Calu3 (cell line): ENCODE measurements around the gene TAS2R7. TPM values are rescaled to one million over a fixed set of nuclear protein-coding genes. Genes with fewer than 3 reads are reported as not detected.
"Not testable (repeated sequence)": the region's sequence is repeated elsewhere in the genome, so short reads cannot be mapped to it uniquely, and the experiment has no call there.

Source experiments
- BruUV-seq: library from RNA; stranded (reverse); fragments of 400-500 nt; replicated peaks from 2 replicates; lab custom pipeline; 2021; lab: Mats Ljungman, UMichigan
- CTCF ChIA-PET: fragments of 300-600 bp; sonication (Branson Sonifier 250); formaldehyde crosslinking; loops from one replicate; lab custom pipeline; 2022; ENCODE audit warnings: antibody characterized with exemption; lab: Charles Lee
- DNase-seq: peaks from one replicate; pipeline ENCODE4 v3.0.0; 2022
- H3K27ac Mint-ChIP-seq: one replicate; pipeline ENCODE4 v1.8.0; 2022; ENCODE audit warnings: mixed read lengths; ENCODE audit not compliant: unreplicated experiment
- H3K27me3 Mint-ChIP-seq: one replicate; pipeline ENCODE4 v1.8.0; 2022; ENCODE audit warnings: mixed read lengths; ENCODE audit not compliant: unreplicated experiment
- H3K36me3 Mint-ChIP-seq: one replicate; pipeline ENCODE4 v1.8.0; 2022; ENCODE audit warnings: mild to moderate bottlenecking, moderate library complexity, mixed read lengths; ENCODE audit not compliant: insufficient read depth, unreplicated experiment
- H3K4me1 Mint-ChIP-seq: one replicate; pipeline ENCODE4 v1.8.0; 2022; ENCODE audit warnings: mild to moderate bottlenecking, low read depth, mixed read lengths; ENCODE audit not compliant: unreplicated experiment
- H3K4me3 Mint-ChIP-seq: one replicate; pipeline ENCODE4 v1.8.0; 2022; ENCODE audit warnings: mild to moderate bottlenecking, low read depth, moderate library complexity, mixed read lengths; ENCODE audit not compliant: unreplicated experiment
- H3K9me3 Mint-ChIP-seq: one replicate; pipeline ENCODE4 v1.8.0; 2022; ENCODE audit warnings: low read depth, mixed read lengths; ENCODE audit not compliant: unreplicated experiment
- intact Hi-C: fragments of 100-400 bp; cut with micrococcal nuclease; formaldehyde crosslinking; loops from one replicate; pipeline ENCODE4 v1.10.0; 2022; ENCODE audit not compliant: unreplicated experiment
- total RNA-seq: library from RNA; stranded (reverse); gene quantifications from 2 replicates; pipeline ENCODE4 v1.2.3, GENCODE V29; 2022
- TF ChIP-seq, protein P1 (sequence below): fragments of 200-600 bp; IDR thresholded peaks from one replicate; pipeline ENCODE4 v1.8.0; 2022; ENCODE audit warnings: antibody characterized with exemption; ENCODE audit not compliant: unreplicated experiment

Gene TAS2R7
- total RNA-seq, 1 experiment from 2014 or later = not detected

DNA sequence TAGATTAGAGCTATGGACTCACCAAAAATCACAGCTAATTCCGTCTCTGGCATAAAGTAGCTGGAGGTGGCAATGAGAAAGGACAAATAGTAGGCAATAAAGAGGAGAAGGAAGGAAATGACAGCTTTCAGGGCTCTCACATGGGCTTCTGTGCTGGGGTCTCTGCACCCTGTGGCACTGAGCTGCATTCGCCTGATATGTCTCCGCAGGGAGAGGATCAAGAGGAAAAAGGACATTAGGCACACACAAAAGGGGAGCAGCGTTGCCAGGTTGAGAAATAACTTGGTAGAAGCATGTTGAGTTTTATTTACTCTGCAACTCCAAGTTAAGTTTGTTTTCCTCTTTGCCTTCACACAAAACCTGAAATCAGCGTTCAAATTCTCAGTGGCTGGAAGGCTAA lies 686 bp downstream of the TAS2R7 start:
- no peak for DNase-seq
- TF ChIP-seq, protein P1, sequence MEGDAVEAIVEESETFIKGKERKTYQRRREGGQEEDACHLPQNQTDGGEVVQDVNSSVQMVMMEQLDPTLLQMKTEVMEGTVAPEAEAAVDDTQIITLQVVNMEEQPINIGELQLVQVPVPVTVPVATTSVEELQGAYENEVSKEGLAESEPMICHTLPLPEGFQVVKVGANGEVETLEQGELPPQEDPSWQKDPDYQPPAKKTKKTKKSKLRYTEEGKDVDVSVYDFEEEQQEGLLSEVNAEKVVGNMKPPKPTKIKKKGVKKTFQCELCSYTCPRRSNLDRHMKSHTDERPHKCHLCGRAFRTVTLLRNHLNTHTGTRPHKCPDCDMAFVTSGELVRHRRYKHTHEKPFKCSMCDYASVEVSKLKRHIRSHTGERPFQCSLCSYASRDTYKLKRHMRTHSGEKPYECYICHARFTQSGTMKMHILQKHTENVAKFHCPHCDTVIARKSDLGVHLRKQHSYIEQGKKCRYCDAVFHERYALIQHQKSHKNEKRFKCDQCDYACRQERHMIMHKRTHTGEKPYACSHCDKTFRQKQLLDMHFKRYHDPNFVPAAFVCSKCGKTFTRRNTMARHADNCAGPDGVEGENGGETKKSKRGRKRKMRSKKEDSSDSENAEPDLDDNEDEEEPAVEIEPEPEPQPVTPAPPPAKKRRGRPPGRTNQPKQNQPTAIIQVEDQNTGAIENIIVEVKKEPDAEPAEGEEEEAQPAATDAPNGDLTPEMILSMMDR = no peak
- no TSS peak for BruUV-seq
- CTCF ChIA-PET = no interaction called here
- Mint-ChIP-seq H3K9me3 (no peaks in the 10 kb centered on the region), H3K27ac (no peak overlapping the region), H3K4me1 (no peaks in the 10 kb centered on the region), H3K4me3 (no peak overlapping the region), H3K27me3 (no peaks in the 10 kb centered on the region), H3K36me3 (no peaks in the 10 kb centered on the region)
- intact Hi-C loops = no loop called here

DNA sequence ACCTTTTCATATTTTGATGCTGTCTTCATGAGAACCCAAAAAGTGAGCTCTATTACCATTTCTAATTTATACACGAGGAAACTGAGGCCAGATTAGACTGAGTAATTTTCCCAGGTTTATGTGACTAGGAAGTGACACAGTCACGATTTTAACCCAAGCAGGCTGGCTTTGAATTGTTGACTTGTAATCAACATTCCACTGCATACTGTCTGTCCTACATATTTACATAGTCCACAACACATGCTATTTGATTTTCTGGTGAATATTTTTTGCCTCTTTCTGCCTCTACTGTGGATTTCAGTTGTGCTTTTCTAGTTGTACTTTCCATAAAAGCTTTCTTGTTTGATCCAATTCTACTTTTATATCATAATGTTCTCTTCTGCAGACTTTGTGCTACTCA lies 8.2 kb downstream of the TAS2R7 start:
- no peak overlapping the region for H3K4me3 Mint-ChIP-seq
- CTCF ChIA-PET = no interaction called here

DNA sequence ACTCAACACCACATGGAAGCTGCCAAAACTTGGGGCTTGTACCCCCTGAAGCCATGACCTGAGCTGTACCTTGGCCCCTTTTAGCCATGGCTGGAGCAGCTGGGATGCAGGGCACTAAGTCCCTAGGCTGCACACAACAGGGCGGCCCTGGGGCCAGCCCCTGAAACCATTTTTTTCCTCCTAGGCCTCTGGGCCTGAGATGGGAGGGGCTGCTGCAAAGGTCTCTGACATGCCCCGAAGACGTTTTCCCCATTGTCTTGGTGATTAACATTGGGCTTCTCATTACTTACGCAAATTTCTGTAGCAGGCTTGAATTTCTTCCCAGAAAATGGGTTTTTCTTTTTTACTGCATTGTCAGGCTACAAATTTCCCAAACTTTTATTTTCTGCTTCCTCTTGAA lies 10.7 kb downstream of the TAS2R7 start:
- H3K27ac Mint-ChIP-seq, H3K4me1 Mint-ChIP-seq, intact Hi-C loops, BruUV-seq, H3K27me3 Mint-ChIP-seq, DNase-seq, H3K36me3 Mint-ChIP-seq, H3K9me3 Mint-ChIP-seq, H3K4me3 Mint-ChIP-seq: not testable (repeated sequence)
- CTCF ChIA-PET = interaction anchor here (0.6 kb wide), 1 partner anchor 1818 kb away, joined by 7 read pairs; no protein-coding TSS in a partner anchor

More for the DNA sequence above, 8.2 kb downstream of the TAS2R7 start:
- DNase-seq = no peak
- Mint-ChIP-seq H3K9me3 (no peaks in the 10 kb centered on the region), H3K4me1 (no peaks in the 10 kb centered on the region), H3K27ac (no peak overlapping the region), H3K27me3 (no peaks in the 10 kb centered on the region), H3K36me3 (no peaks in the 10 kb centered on the region)
- intact Hi-C loops = no loop called here
- TF ChIP-seq, protein P1 = no peak
- BruUV-seq = no TSS peak

DNA sequence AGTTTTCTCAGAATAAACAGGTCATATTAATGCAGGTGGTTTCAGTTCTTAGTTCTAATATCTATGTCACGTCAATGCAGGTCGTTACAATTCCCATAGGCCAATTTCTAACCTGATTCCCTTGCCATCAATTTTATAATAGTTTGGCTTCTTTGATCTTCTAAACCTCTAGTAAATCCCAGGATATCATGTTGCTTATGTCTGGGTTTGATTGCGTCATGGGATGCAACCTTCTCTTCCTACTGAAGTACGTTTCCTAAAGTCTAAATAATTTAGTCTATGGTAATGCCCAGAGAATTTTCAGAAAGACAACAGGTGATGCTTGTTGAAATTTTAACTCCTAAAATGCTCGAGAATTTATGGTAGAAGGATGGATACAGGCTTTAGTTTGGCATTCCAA lies 19.2 kb downstream of the TAS2R7 start:
- Mint-ChIP-seq H3K4me1 (no peaks in the 10 kb centered on the region), H3K36me3 (no peaks in the 10 kb centered on the region), H3K27me3 (no peaks in the 10 kb centered on the region), H3K27ac (no peak overlapping the region), H3K4me3 (no peak overlapping the region), H3K9me3 (no peaks in the 10 kb centered on the region)
- BruUV-seq = no TSS peak
- intact Hi-C loops = no loop called here
- TF ChIP-seq, protein P1 = no peak
- CTCF ChIA-PET = interaction anchor here (0.8 kb wide), 1 partner anchor 1104 kb away, joined by 3 read pairs; no protein-coding TSS in a partner anchor
- no peak for DNase-seq

DNA sequence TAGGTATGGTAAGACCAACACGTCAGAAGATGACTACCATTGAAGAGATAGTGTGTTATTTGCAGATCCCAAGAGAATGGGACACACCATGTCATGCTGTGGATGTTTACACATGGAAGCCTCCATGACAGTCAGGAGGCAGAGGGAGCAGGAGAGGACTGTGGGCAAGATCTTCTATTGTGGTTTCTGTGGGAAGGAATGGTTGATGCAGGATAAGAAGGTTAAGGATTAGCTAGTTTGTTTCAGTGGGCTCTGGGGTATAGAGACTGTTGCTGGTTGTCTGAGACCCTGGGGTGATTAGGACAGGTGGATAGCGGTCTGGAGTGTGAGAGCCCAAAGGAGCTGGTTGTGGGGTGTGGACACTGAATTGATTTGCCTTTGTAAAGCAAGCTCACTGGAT lies 23.3 kb downstream of the TAS2R7 start:
- H3K27ac Mint-ChIP-seq = no peak overlapping the region
- CTCF ChIA-PET = no interaction called here
- no peak overlapping the region for H3K4me3 Mint-ChIP-seq
- no peaks in the 10 kb centered on the region for H3K9me3 Mint-ChIP-seq
- H3K36me3 Mint-ChIP-seq = no peaks in the 10 kb centered on the region
- DNase-seq = no peak
- TF ChIP-seq, protein P1 = no peak
- peaks cover 22% of the 10 kb centered on the region for H3K27me3 Mint-ChIP-seq
- intact Hi-C loops = no loop called here
- no peaks in the 10 kb centered on the region for H3K4me1 Mint-ChIP-seq
- no TSS peak for BruUV-seq
